ENCODE results near the gene COX7A2. TPM values are rescaled to one million over a fixed set of nuclear protein-coding genes. Genes with fewer than 3 reads are reported as not detected.

The COX7A2 gene
- total and polyA plus RNA-seq, 10 donors, result 158 to 535 (median 223) TPM

DNA sequence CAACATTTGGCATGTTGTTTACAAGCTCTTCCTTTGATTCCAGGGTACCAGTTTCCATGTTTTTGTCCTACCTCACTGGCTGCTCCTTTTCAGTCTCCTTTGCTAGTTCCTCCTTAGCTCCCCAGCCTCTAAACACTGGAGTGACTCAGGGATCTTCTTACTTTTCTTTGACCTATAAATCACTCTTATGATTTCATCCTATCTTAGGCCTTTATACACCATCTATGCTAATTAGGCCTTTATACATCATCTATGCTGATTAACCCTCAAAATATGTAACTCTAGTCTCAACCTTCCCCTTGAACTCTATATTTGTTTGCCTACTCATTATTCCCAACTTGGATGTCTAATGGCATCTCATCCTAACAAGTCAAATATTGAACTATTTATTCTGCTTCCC, 31.5 kb upstream of the COX7A2 start:
- intact Hi-C loops (cut with DNase I; ENCODE audit: low total_unique reads), result no loop called here
- Histone ChIP-seq H3K4me1 (peaks cover 18 to 88% (median 59%) of the 10 kb centered on the region in 6 donors), H3K9me3 (peaks cover 0 to 5% (median 0%) of the 10 kb centered on the region in 8 donors), H3K27ac (no peak overlapping the region), H3K4me3 (no peak overlapping the region), H3K36me3 (peaks cover 0 to 13% (median 3%) of the 10 kb centered on the region in 6 donors), H3K27me3 (replicated peaks in 1 of 7) (no peaks in the 10 kb centered on the region)
- DNase-seq, result no peak
- TF ChIP-seq POLR2AphosphoS5 (IDR thresholded peaks at IDR 0.05), result no peak
- TF ChIP-seq POLR2A (IDR thresholded peaks at IDR 0.05), result no peak
- TF ChIP-seq, protein P1, sequence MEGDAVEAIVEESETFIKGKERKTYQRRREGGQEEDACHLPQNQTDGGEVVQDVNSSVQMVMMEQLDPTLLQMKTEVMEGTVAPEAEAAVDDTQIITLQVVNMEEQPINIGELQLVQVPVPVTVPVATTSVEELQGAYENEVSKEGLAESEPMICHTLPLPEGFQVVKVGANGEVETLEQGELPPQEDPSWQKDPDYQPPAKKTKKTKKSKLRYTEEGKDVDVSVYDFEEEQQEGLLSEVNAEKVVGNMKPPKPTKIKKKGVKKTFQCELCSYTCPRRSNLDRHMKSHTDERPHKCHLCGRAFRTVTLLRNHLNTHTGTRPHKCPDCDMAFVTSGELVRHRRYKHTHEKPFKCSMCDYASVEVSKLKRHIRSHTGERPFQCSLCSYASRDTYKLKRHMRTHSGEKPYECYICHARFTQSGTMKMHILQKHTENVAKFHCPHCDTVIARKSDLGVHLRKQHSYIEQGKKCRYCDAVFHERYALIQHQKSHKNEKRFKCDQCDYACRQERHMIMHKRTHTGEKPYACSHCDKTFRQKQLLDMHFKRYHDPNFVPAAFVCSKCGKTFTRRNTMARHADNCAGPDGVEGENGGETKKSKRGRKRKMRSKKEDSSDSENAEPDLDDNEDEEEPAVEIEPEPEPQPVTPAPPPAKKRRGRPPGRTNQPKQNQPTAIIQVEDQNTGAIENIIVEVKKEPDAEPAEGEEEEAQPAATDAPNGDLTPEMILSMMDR (IDR thresholded peaks at IDR 0.05 in 8 of 11, conservative IDR thresholded peaks at IDR 0.05 in 3 of 11), result no peak

GRCh38 chr6:75273009-75273408, 29.4 kb upstream of the COX7A2 start:
- WGBS, 5 donors, result 45 to 65% (median 52%) methylated on average over 4 of the region's 4 CpGs
- H3K36me3 ChIP-seq, result peaks cover 0 to 13% (median 3%) of the 10 kb centered on the region in 6 donors
- intact Hi-C loops (cut with DNase I; ENCODE audit: low total_unique reads), result no loop called here
- peaks cover 7 to 86% (median 50%) of the 10 kb centered on the region in 6 donors for H3K4me1 ChIP-seq
- peak overlapping the region in 7 of 8 donors; percentile 11 to 77 (median 63) for H3K27ac ChIP-seq
- peak overlapping the region in 1 of 8 donors; percentile 27 for H3K4me3 ChIP-seq
- no peaks in the 10 kb centered on the region for H3K27me3 ChIP-seq (replicated peaks in 1 of 7)
- H3K9me3 ChIP-seq, result peaks cover 0 to 5% (median 0%) of the 10 kb centered on the region in 8 donors
- TF ChIP-seq POLR2AphosphoS5 (IDR thresholded peaks at IDR 0.05), result no peak
- TF ChIP-seq, protein P1 (IDR thresholded peaks at IDR 0.05 in 8 of 11, conservative IDR thresholded peaks at IDR 0.05 in 3 of 11), result no peak
- no peak for TF ChIP-seq POLR2A (IDR thresholded peaks at IDR 0.05)
- no peak for DNase-seq

GRCh38 chr6:75272145-75272840, 28.7 kb upstream of the COX7A2 start:
- Histone ChIP-seq H3K36me3 (peaks cover 0 to 13% (median 3%) of the 10 kb centered on the region in 6 donors), H3K9me3 (peaks cover 0 to 5% (median 0%) of the 10 kb centered on the region in 8 donors), H3K4me1 (peaks cover 10 to 86% (median 53%) of the 10 kb centered on the region in 6 donors), H3K4me3 (peak overlapping the region in 1 of 8 donors; percentile 27), H3K27ac (peak overlapping the region in 7 of 8 donors; percentile 11 to 77 (median 63)), H3K27me3 (replicated peaks in 1 of 7) (no peaks in the 10 kb centered on the region)
- WGBS, 5 donors, result 65 to 93% (median 83%) methylated on average over 5 of the region's 5 CpGs
- TF ChIP-seq POLR2AphosphoS5 (IDR thresholded peaks at IDR 0.05) (no peak), POLR2A (IDR thresholded peaks at IDR 0.05) (no peak)
- TF ChIP-seq, protein P1 (IDR thresholded peaks at IDR 0.05 in 8 of 11, conservative IDR thresholded peaks at IDR 0.05 in 3 of 11), result no peak
- intact Hi-C loops (cut with DNase I; ENCODE audit: low total_unique reads), result no loop called here
- DNase-seq, result no peak

DNA sequence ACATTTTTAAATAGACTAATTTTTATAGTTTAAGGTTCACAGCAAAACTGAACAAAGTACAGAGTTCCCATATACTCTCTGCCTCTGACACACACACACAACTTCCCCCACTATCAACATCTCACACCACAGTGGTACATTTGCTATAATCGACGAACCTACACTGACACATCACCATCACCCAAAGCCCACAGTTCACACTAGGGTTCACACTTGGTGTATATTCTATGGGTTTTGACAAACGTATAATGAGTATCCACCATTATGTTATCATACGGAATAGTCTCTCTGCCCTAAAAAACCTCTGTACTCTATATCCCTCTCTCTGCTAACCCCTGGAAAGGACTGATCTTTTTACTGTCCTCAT, 25.4 kb upstream of the COX7A2 start:
- H3K27me3 ChIP-seq (replicated peaks in 1 of 7), result no peaks in the 10 kb centered on the region
- TF ChIP-seq POLR2A (IDR thresholded peaks at IDR 0.05) (no peak), POLR2AphosphoS5 (IDR thresholded peaks at IDR 0.05) (no peak)
- TF ChIP-seq, protein P1 (IDR thresholded peaks at IDR 0.05 in 8 of 11, conservative IDR thresholded peaks at IDR 0.05 in 3 of 11), result no peak
- WGBS, 5 donors, result 79 to 90% (median 85%) methylated on average over 4 of the region's 4 CpGs
- H3K27ac ChIP-seq, result peak overlapping the region in 1 of 8 donors; percentile 15
- peaks cover 6 to 68% (median 48%) of the 10 kb centered on the region in 6 donors for H3K4me1 ChIP-seq
- intact Hi-C loops (cut with DNase I; ENCODE audit: low total_unique reads), result no loop called here
- peaks cover 0 to 30% (median 15%) of the 10 kb centered on the region in 6 donors for H3K36me3 ChIP-seq
- peaks cover 0 to 5% (median 0%) of the 10 kb centered on the region in 8 donors for H3K9me3 ChIP-seq
- DNase-seq, result no peak
- H3K4me3 ChIP-seq, result no peak overlapping the region

Measured in spleen (tissue), 11 donors.